Right lung (tissue), 5 donors: ENCODE data around the gene MAN2A2. TPM values are rescaled to one million over a fixed set of nuclear protein-coding genes. Genes with fewer than 3 reads are reported as not detected.
A peak's percentile ranks its signal among the peaks of the same experiment; 100 is the strongest.

ENCODE experiments used
- DNase-seq, 2 donors: peaks; one replicate each; pipeline ENCODE4 v3.0.0-alpha.2; 2013
- polyA plus RNA-seq, 5 donors: library from polyadenylated mRNA; unstranded; fragments of 120-200 nt; gene quantifications; one replicate each; pipeline versions ENCODE4 v1.2.1 to v1.2.3, GENCODE V29; 2013; ENCODE audit warnings: inconsistent platforms in 1 of 5, low replicate concordance in 1 of 5; ENCODE audit not compliant: insufficient read length in 5 of 5, insufficient read depth in 1 of 5

The MAN2A2 gene
- polyA plus RNA-seq, 5 donors, result 41.5 to 71.5 (median 55.3) TPM

- no peak for DNase-seq
Measured at GRCh38 chr15:90941038-90941437, 37.9 kb downstream of the MAN2A2 start.

DNA sequence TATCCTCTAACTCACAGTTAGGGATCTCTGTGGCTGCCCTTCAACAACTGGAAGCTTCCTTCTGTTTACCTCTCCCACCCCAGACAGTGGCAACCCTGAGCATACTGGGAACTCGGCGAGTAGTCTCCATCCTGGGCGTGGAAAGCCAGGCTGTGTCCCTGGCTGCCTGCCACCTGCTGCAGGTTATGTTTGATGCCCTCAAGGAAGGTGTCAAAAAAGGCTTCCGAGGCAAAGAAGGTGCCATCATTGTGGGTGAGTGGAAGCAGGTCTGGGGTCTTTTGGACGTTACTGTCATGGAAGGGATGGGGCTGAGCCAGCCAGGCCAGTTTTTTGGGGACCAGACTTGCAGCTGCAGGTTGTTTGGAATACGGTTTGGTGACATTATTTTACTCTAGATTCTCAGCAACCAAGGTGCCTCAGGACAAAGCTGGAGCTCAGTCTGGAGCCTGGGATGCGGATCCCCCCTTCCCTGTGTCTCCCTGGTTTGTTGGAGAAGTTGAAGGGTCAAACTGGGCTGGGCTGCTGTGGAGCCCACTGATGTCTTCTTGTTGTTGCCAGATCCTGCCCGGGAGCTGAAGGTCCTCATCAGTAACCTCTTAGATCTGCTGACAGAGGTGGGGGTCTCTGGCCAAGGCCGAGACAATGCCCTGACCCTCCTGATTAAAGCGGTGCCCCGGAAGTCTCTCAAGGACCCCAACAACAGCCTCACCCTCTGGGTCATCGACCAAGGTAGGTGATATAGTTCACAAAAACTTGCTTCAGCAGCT is 39.4 kb downstream of the MAN2A2 start:
- no peak for DNase-seq

- DNase-seq, result no peak
Measured at GRCh38 chr15:90945091-90945490, 42.0 kb downstream of the MAN2A2 start.

DNA sequence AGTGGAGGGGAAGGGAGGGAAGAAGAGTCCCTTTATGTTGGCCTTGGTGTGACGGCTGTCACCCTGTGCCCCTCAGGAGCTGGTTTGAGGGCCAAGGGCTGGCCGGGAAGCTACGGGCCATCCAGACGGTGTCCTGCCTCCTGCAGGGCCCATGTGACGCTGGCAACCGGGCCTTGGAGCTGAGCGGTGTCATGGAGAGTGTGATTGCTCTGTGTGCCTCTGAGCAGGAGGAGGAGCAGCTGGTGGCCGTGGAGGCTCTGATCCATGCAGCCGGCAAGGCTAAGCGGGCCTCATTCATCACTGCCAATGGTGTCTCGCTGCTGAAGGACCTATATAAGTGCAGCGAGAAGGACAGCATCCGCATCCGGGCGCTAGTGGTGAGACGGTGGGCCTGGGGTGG is 43.4 kb downstream of the MAN2A2 start:
- DNase-seq, result no peak

DNA sequence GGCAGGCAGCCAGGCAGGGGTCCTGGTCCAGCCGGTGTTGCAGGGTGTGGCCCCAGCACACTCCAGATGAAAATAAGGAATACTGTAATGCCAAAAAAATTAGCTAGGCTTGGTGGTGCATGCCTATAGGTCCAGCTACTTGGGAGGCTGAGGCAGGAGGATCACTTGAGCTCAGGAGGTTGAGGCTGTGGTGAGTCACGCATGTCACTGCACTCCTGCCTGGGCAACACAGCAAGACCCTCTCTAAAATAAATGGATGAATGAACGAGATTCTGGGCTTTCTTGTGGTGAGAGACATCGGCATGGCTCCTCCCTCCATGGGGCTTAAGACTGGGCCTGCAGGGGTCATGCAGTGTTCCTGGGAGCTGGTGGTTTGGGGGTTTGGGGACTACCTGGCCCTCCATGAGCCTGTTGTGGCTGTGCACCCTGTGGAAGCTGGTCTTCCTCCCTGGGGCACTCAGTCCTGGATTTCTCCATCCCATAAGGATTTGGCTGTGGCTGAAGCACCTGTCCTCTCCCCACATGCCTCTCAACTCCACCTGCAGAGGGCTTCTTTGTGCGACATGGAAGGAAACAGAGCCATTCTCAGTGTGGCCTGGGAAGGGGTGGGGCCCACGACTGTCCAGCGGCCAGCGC is 44.0 kb downstream of the MAN2A2 start:
- no peak for DNase-seq

DNA sequence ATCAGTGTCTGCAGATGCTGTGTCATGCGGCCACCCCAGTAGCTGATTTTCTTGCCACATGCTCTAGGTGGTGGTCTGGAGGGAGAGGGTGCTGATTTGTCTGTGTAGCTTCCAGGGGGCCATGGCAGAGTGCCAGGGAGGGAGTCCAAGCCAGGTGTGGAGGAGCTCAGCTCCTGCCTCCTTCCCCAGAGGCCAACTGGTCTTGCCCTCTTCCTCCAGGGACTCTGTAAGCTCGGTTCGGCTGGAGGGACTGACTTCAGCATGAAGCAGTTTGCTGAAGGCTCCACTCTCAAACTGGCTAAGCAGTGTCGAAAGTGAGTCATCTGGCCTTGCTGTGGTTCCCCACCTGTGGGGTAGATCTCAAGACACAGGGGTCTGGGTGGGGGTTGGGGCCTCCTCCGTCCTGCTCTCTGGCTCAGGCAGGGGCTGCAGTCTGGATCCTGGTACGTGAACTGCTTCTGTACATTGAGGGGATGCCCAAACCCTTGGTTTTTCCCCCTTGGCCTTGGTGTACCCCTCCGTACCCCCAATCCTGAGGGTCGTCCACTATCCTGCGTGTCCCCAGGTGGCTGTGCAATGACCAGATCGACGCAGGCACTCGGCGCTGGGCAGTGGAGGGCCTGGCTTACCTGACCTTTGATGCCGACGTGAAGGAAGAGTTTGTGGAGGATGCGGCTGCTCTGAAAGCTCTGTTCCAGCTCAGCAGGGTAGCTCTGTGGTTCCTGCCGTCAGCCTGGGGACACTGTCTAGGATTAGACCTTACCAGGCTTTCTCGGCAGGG is 44.7 kb downstream of the MAN2A2 start:
- no peak for DNase-seq

GRCh38 chr15:90948506-90948905 is 45.4 kb downstream of the MAN2A2 start:
- no peak for DNase-seq

DNA sequence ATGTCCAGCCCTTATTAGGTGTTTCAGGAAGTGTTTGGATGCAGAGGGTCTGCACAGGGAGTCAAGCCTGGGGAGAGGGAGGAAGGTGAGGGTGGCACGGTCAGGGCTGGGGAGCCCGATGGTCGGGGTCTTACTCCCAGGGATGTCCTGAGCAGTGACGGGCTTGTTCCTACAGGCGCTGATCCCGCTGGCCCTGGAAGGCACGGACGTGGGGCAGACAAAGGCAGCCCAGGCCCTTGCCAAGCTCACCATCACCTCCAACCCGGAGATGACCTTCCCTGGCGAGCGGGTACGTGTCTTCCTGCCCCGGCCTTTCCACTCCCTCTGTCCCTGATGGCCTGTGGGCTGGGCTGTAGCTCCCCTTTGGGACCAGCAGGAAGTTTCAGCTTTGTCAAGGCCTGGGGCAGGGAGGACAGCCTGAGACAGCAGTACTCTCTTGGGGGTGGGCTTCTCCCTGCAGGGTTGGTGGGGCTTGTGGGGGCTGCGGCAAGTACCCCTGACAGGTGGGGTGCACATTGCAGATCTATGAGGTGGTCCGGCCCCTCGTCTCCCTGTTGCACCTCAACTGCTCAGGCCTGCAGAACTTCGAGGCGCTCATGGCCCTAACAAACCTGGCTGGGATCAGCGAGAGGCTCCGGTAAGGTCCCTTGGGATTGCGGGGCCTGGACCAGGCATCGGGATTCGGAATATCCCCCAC is 47.0 kb downstream of the MAN2A2 start:
- DNase-seq, result no peak

DNA sequence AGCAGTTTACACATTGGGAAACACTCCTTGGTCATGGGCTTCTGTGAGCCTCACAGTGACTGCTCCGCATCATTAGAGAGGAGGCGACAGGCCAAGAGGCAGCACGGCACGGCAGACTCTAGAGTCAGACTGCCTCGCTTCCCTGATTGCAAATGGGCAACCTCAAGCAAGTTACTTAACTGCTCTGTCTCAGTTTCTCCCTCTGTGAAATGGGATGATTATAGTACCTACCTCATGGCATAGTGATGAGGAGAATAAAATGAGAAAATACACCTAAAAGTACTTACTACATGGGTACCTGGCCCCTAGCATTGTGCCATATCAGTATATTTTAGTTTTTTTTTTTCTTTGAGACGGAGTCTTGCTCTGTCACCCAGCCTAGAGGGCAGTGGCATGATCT is 47.6 kb downstream of the MAN2A2 start:
- no peak for DNase-seq

DNA sequence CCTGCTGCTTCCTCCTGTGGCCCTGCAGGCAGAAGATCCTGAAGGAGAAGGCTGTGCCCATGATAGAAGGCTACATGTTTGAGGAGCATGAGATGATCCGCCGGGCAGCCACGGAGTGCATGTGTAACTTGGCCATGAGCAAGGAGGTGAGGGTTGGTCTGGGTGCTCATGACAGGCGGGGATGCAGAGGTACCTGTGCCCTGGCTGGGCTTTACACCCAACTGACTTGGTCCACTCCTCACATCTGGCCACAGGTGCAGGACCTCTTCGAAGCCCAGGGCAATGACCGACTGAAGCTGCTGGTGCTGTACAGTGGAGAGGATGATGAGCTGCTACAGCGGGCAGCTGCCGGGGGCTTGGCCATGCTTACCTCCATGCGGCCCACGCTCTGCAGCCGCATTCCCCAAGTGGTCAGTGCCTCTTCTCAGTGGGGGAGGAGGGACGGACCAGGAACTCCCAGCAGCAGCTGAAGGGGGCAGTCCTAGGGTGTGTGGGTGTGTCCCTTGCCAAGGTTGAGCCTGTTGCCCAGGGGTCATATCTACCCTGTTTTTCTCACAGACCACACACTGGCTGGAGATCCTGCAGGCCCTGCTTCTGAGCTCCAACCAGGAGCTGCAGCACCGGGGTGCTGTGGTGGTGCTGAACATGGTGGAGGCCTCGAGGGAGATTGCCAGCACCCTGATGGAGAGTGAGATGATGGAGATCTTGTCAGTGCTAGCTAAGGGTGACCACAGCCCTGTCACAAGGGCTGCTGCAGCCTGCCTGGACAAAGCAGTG is 50.0 kb downstream of the MAN2A2 start:
- DNase-seq, result no peak

GRCh38 chr15:90953947-90954711 is 51.0 kb downstream of the MAN2A2 start:
- DNase-seq, result no peak

- DNase-seq, result peak; percentile 91 to 92
Measured at GRCh38 chr15:90954712-90955623, 51.9 kb downstream of the MAN2A2 start, which contains the start of gene RCCD1. TSS of gene RCCD1 (plus strand) at chr15:90954884. CDS start at chr15:90956735, 1,851 bp downstream.

- DNase-seq, result no peak
Measured at GRCh38 chr15:90955624-90956273, 52.6 kb downstream of the MAN2A2 start.

GRCh38 chr15:90956274-90957030 is 53.4 kb downstream of the MAN2A2 start:
- DNase-seq, result peak; percentile 74 to 77

- DNase-seq, result no peak
Measured at GRCh38 chr15:90957031-90957790, 54.1 kb downstream of the MAN2A2 start.

- DNase-seq, result no peak
Measured at GRCh38 chr15:90957791-90958190, 54.7 kb downstream of the MAN2A2 start.

- no peak for DNase-seq
Measured at GRCh38 chr15:90959028-90959595, 56.0 kb downstream of the MAN2A2 start.
